Mesodermal cell (in vitro differentiated cells): ENCODE results near the gene TARDBP.
"Not testable (repeated sequence)": the region's sequence is repeated elsewhere in the genome, so short reads cannot be mapped to it uniquely, and the experiment has no call there.

ENCODE experiments used
- H3K27ac ChIP-seq: 2 replicates; pipeline ENCODE4 v1.7.0; 2013; ENCODE audit warnings: mild to moderate bottlenecking, low read depth, low read length, moderate library complexity; ENCODE audit not compliant: severe bottlenecking
- H3K36me3 ChIP-seq: 2 replicates; pipeline ENCODE4 v1.7.1; 2013; ENCODE audit warnings: mild to moderate bottlenecking, low read length, moderate library complexity; ENCODE audit not compliant: control insufficient read depth, insufficient read depth
- H3K4me1 ChIP-seq: one replicate; pipeline ENCODE4 v1.7.1; 2013; ENCODE audit warnings: mild to moderate bottlenecking, low read length; ENCODE audit not compliant: insufficient read depth, control insufficient read depth, poor library complexity, severe bottlenecking
- H3K4me3 ChIP-seq: 2 replicates; pipeline ENCODE4 v1.7.0; 2013; ENCODE audit warnings: low read length, control low read depth, mild to moderate bottlenecking; ENCODE audit not compliant: insufficient read depth, poor library complexity, severe bottlenecking; ENCODE audit errors: extremely low read depth
- H3K9me3 ChIP-seq: 2 replicates; pipeline ENCODE4 v1.7.1; 2013; ENCODE audit warnings: mild to moderate bottlenecking, low read length, moderate library complexity; ENCODE audit not compliant: control insufficient read depth
- WGBS, 2 experiments: methylation state at CpG; one replicate each; pipeline ENCODE4 v1.1.5; 2013; ENCODE audit warnings: missing lambda C conversion rate in 2 of 2; ENCODE audit not compliant: insufficient coverage in 2 of 2; 5-methylcytosine and 5-hydroxymethylcytosine counted together

The TARDBP gene

GRCh38 chr1:11072216-11072917, 59.9 kb downstream of the TARDBP start:
- no peak overlapping the region for H3K27ac ChIP-seq
- peaks cover 99% of the 10 kb centered on the region for H3K36me3 ChIP-seq
- 83 to 84% methylated on average over 11 to 12 of the region's 13 CpGs for WGBS, 2 experiments
- no peaks in the 10 kb centered on the region for H3K9me3 ChIP-seq
- H3K4me1 ChIP-seq, result no peaks in the 10 kb centered on the region
- H3K4me3 ChIP-seq, result no peak overlapping the region

GRCh38 chr1:11073398-11073797, 60.9 kb downstream of the TARDBP start:
- H3K36me3 ChIP-seq, result peaks cover 95% of the 10 kb centered on the region
- H3K4me1 ChIP-seq, H3K27ac ChIP-seq, H3K9me3 ChIP-seq, H3K4me3 ChIP-seq: not testable (repeated sequence)
- WGBS, 2 experiments, result 96 to 97% methylated on average over 5 of the region's 7 CpGs
